ENCODE data around the gene IL1R1.
A peak's percentile ranks its signal among the peaks of the same experiment; 100 is the strongest.

IL1R1 gene

GRCh38 chr2:102197389-102198137, 55.0 kb downstream of the IL1R1 start:
- Histone ChIP-seq H3K4me3 (ENCODE audit: low read depth in 1 of 2, low read length in 2 of 2) (no peak overlapping the region), H3K27ac (ENCODE audit: low read length) (no peak overlapping the region), H3K4me1 (ENCODE audit: insufficient read depth, low read length) (no peaks in the 10 kb centered on the region), H3K79me2 (ENCODE audit: insufficient read depth, low read length) (no peaks in the 10 kb centered on the region), H3K36me3 (ENCODE audit: insufficient read depth, low read length) (no peaks in the 10 kb centered on the region), H3K4me2 (ENCODE audit: insufficient read depth, low read length) (no peak overlapping the region), H3K9me3 (ENCODE audit: insufficient read depth, low read length, severe bottlenecking) (no peaks in the 10 kb centered on the region), H2AFZ (ENCODE audit: low read depth, low read length) (no peak overlapping the region), H3K27me3 (ENCODE audit: insufficient read depth, low read length, poor library complexity) (peaks cover 2% of the 10 kb centered on the region), H4K20me1 (ENCODE audit: insufficient read depth, low read length) (no peaks in the 10 kb centered on the region), H3K9ac (ENCODE audit: low read depth, low read length) (no peak overlapping the region)
- TF ChIP-seq EZH2 (IDR thresholded peaks at IDR 0.05; ENCODE audit: borderline replicate concordance, low read depth, low read length, severe bottlenecking) = no peak
- no peak for TF ChIP-seq CTCF (IDR thresholded peaks at IDR 0.05; ENCODE audit: borderline replicate concordance, extremely low read depth, low read length, poor library complexity, severe bottlenecking)
- peak; percentile 18 for DNase-seq
- peak; percentile 62; the same call in 2 of the 3 replicates for ATAC-seq (ENCODE audit: insufficient read depth, low read depth)

DNA sequence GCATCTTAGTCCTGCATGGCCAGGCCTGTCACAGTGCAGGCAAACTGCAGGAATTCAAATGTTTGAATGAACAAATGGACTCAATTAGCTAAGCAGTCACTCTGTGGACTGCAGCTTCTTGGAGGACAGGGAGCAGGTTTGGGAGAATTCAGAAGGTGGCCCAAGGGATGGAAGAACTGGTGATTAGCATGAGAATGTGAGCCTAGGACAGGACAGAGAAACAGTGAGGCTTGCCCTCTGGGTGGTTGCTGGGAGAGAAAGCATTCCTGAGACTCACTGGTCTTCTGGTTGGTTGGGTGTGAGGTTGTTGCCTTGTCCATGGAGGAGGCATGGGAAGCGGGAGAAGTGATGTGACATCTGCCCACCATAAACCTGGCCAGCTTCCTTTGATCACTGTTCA, 58.0 kb downstream of the IL1R1 start:
- no peak overlapping the region for H3K27ac ChIP-seq (ENCODE audit: low read length)
- no peak overlapping the region for H2AFZ ChIP-seq (ENCODE audit: low read depth, low read length)
- TF ChIP-seq CTCF (IDR thresholded peaks at IDR 0.05; ENCODE audit: borderline replicate concordance, extremely low read depth, low read length, poor library complexity, severe bottlenecking) (no peak), EZH2 (IDR thresholded peaks at IDR 0.05; ENCODE audit: borderline replicate concordance, low read depth, low read length, severe bottlenecking) (no peak)
- H3K4me3 ChIP-seq (ENCODE audit: low read depth in 1 of 2, low read length in 2 of 2) = no peak overlapping the region
- H3K4me2 ChIP-seq (ENCODE audit: insufficient read depth, low read length) = no peak overlapping the region
- no peak for ATAC-seq (ENCODE audit: insufficient read depth, low read depth)
- no peaks in the 10 kb centered on the region for H3K4me1 ChIP-seq (ENCODE audit: insufficient read depth, low read length)
- no peaks in the 10 kb centered on the region for H4K20me1 ChIP-seq (ENCODE audit: insufficient read depth, low read length)
- H3K9me3 ChIP-seq (ENCODE audit: insufficient read depth, low read length, severe bottlenecking) = no peaks in the 10 kb centered on the region
- H3K27me3 ChIP-seq (ENCODE audit: insufficient read depth, low read length, poor library complexity) = peaks cover 5% of the 10 kb centered on the region
- H3K79me2 ChIP-seq (ENCODE audit: insufficient read depth, low read length) = no peaks in the 10 kb centered on the region
- no peak overlapping the region for H3K9ac ChIP-seq (ENCODE audit: low read depth, low read length)
- H3K36me3 ChIP-seq (ENCODE audit: insufficient read depth, low read length) = no peaks in the 10 kb centered on the region
- DNase-seq = no peak

DNA sequence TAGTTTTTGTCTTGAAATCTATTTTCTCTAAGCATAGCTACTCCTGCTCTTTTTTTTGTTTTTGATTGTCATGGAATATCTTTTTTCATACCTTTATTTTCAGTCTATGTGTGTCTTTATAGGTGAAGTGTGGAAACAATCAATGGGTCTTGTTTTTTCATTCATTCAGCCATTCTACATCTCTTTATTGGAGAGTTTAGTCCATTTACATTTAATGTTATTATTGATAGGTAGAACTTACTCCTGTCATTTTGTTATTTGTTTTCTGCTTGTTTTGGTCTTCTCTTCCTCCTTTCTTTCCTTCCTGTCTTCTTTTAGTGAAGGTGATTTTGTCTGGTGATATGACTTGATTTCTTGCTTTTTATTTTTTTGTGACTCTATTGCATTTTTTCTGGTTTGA, 62.1 kb downstream of the IL1R1 start:
- Histone ChIP-seq H3K9ac (ENCODE audit: low read depth, low read length) (no peak overlapping the region), H3K4me1 (ENCODE audit: insufficient read depth, low read length) (no peaks in the 10 kb centered on the region), H2AFZ (ENCODE audit: low read depth, low read length) (no peak overlapping the region), H3K36me3 (ENCODE audit: insufficient read depth, low read length) (no peaks in the 10 kb centered on the region), H3K27me3 (ENCODE audit: insufficient read depth, low read length, poor library complexity) (peaks cover 3% of the 10 kb centered on the region), H3K4me2 (ENCODE audit: insufficient read depth, low read length) (no peak overlapping the region), H4K20me1 (ENCODE audit: insufficient read depth, low read length) (no peaks in the 10 kb centered on the region), H3K4me3 (ENCODE audit: low read depth in 1 of 2, low read length in 2 of 2) (no peak overlapping the region), H3K27ac (ENCODE audit: low read length) (no peak overlapping the region), H3K9me3 (ENCODE audit: insufficient read depth, low read length, severe bottlenecking) (no peaks in the 10 kb centered on the region), H3K79me2 (ENCODE audit: insufficient read depth, low read length) (no peaks in the 10 kb centered on the region)
- no peak for TF ChIP-seq CTCF (IDR thresholded peaks at IDR 0.05; ENCODE audit: borderline replicate concordance, extremely low read depth, low read length, poor library complexity, severe bottlenecking)
- TF ChIP-seq EZH2 (IDR thresholded peaks at IDR 0.05; ENCODE audit: borderline replicate concordance, low read depth, low read length, severe bottlenecking) = no peak
- ATAC-seq (ENCODE audit: insufficient read depth, low read depth) = no peak
- DNase-seq = no peak

All from DND-41 (cell line).